Measurements from ENCODE around the gene SMYD5. TPM values are rescaled to one million over a fixed set of nuclear protein-coding genes. Genes with fewer than 3 reads are reported as not detected.

SMYD5 gene
- total RNA-seq, 1 experiment from 2014 or later: 37.4 TPM

DNA sequence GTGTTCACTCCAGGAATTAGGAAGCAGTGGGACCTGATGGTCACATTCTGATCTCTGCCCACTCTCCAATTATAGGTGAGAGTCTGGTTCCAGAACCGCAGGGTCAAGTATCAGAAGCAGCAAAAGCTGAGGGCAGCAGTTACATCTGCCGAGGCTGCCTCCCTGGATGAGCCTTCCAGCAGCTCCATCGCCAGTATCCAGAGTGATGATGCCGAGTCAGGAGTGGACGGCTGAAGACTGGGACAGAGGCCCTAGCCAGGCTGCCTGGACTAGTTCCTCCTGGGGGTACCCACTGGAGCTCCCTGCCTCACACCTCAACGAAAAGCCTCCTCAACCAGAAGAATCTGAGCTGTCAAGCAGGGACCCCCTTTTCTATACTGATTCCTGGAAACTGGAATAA, 3.3 kb upstream of the SMYD5 start:
- RAD21 ChIA-PET (ENCODE audit: low non-redundant PET in 1 of 2, low total read pairs in 2 of 2, uncharacterized antibody in 2 of 2, unreplicated experiment in 2 of 2): no interaction called here
- no peak for DNase-seq (ENCODE audit: low read depth, low spot score)
- no peak for ATAC-seq
- intact Hi-C loops (cut with micrococcal nuclease): no loop called here
- Histone ChIP-seq H4K20me1 (ENCODE audit: insufficient read depth) (no peaks in the 10 kb centered on the region), H3K9ac (ENCODE audit: low read length) (no peak overlapping the region), H3K9me3 (ENCODE audit: control insufficient read depth in 1 of 2, insufficient read depth in 1 of 2, low read depth in 1 of 2, low read length in 2 of 2) (no peaks in the 10 kb centered on the region), H3K4me1 (ENCODE audit: control insufficient read depth in 1 of 2, insufficient read depth in 2 of 2, low read length in 2 of 2) (peaks cover 3 to 29% of the 10 kb centered on the region in 2 experiments; a peak in 3 of 4 replicates), H3K4me3 (replicated peaks in 1 of 2; ENCODE audit: low read depth in 1 of 2, low read length in 2 of 2) (no peak overlapping the region), H3K27me3 (ENCODE audit: insufficient read depth, low read length) (no peaks in the 10 kb centered on the region), H2AFZ (ENCODE audit: low read depth, low read length, poor library complexity, severe bottlenecking) (no peak overlapping the region), H3K79me2 (ENCODE audit: insufficient read depth, low read length) (peaks cover 15% of the 10 kb centered on the region), H3K36me3 (ENCODE audit: control insufficient read depth in 1 of 2, insufficient read depth in 2 of 2, low read length in 2 of 2) (no peaks in the 10 kb centered on the region), H3K9me2 (ENCODE audit: insufficient read depth) (no peaks in the 10 kb centered on the region), H3K27ac (ENCODE audit: low read depth, low read length) (no peak overlapping the region), H3K4me2 (ENCODE audit: low read length) (no peak overlapping the region)
- CTCF ChIA-PET: no interaction called here
- BruUV-seq (replicated peaks): no TSS peak
- POLR2A ChIA-PET: no interaction called here
- TF ChIP-seq RAD21 (IDR thresholded peaks at IDR 0.05; ENCODE audit: low read depth): no peak
- TF ChIP-seq, protein P1, sequence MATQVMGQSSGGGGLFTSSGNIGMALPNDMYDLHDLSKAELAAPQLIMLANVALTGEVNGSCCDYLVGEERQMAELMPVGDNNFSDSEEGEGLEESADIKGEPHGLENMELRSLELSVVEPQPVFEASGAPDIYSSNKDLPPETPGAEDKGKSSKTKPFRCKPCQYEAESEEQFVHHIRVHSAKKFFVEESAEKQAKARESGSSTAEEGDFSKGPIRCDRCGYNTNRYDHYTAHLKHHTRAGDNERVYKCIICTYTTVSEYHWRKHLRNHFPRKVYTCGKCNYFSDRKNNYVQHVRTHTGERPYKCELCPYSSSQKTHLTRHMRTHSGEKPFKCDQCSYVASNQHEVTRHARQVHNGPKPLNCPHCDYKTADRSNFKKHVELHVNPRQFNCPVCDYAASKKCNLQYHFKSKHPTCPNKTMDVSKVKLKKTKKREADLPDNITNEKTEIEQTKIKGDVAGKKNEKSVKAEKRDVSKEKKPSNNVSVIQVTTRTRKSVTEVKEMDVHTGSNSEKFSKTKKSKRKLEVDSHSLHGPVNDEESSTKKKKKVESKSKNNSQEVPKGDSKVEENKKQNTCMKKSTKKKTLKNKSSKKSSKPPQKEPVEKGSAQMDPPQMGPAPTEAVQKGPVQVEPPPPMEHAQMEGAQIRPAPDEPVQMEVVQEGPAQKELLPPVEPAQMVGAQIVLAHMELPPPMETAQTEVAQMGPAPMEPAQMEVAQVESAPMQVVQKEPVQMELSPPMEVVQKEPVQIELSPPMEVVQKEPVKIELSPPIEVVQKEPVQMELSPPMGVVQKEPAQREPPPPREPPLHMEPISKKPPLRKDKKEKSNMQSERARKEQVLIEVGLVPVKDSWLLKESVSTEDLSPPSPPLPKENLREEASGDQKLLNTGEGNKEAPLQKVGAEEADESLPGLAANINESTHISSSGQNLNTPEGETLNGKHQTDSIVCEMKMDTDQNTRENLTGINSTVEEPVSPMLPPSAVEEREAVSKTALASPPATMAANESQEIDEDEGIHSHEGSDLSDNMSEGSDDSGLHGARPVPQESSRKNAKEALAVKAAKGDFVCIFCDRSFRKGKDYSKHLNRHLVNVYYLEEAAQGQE (IDR thresholded peaks at IDR 0.05; ENCODE audit: low read depth): no peak
- TF ChIP-seq, protein P2, sequence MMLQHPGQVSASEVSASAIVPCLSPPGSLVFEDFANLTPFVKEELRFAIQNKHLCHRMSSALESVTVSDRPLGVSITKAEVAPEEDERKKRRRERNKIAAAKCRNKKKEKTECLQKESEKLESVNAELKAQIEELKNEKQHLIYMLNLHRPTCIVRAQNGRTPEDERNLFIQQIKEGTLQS (IDR thresholded peaks at IDR 0.05): no peak
- no peak for TF ChIP-seq CBX3 (IDR thresholded peaks at IDR 0.05; ENCODE audit: low read depth)
- no peak for TF ChIP-seq POLR2AphosphoS5 (IDR thresholded peaks at IDR 0.05; ENCODE audit: low read depth, low read length)
- TF ChIP-seq, protein P3, sequence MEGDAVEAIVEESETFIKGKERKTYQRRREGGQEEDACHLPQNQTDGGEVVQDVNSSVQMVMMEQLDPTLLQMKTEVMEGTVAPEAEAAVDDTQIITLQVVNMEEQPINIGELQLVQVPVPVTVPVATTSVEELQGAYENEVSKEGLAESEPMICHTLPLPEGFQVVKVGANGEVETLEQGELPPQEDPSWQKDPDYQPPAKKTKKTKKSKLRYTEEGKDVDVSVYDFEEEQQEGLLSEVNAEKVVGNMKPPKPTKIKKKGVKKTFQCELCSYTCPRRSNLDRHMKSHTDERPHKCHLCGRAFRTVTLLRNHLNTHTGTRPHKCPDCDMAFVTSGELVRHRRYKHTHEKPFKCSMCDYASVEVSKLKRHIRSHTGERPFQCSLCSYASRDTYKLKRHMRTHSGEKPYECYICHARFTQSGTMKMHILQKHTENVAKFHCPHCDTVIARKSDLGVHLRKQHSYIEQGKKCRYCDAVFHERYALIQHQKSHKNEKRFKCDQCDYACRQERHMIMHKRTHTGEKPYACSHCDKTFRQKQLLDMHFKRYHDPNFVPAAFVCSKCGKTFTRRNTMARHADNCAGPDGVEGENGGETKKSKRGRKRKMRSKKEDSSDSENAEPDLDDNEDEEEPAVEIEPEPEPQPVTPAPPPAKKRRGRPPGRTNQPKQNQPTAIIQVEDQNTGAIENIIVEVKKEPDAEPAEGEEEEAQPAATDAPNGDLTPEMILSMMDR (IDR thresholded peaks at IDR 0.05 in 2 of 3, conservative IDR thresholded peaks at IDR 0.05 in 1 of 3; ENCODE audit: borderline replicate concordance in 1 of 3, insufficient read depth in 1 of 3, low read depth in 2 of 3, low read length in 2 of 3): no peak
